GM19099 (cell line): Measurements from ENCODE around the gene SORCS2.

Experiments
- POLR2A ChIP-seq: IDR thresholded peaks from 3 replicates; pipeline ENCODE4 v1.6.1; 2011; ENCODE audit warnings: low read depth; ENCODE audit not compliant: insufficient read length; ENCODE audit errors: extremely low read depth

Gene SORCS2

GRCh38 chr4:7786040-7786439 is 593.7 kb downstream of the SORCS2 start:
- no peak for TF ChIP-seq POLR2A

GRCh38 chr4:7786517-7786916 is 594.2 kb downstream of the SORCS2 start:
- TF ChIP-seq POLR2A: no peak

- no peak for TF ChIP-seq POLR2A
Observed at GRCh38 chr4:7787067-7787466, 594.7 kb downstream of the SORCS2 start.

GRCh38 chr4:7787681-7788141 is 595.4 kb downstream of the SORCS2 start:
- no peak for TF ChIP-seq POLR2A

GRCh38 chr4:7788193-7788592 is 595.9 kb downstream of the SORCS2 start:
- no peak for TF ChIP-seq POLR2A

- no peak for TF ChIP-seq POLR2A
Observed at GRCh38 chr4:7788694-7789425, 596.5 kb downstream of the SORCS2 start.

- TF ChIP-seq POLR2A: no peak
Observed at GRCh38 chr4:7790023-7790422, 597.7 kb downstream of the SORCS2 start.

GRCh38 chr4:7790999-7791398 is 598.7 kb downstream of the SORCS2 start:
- TF ChIP-seq POLR2A: no peak
